ENCODE results near the gene S100A2.

The S100A2 gene

GRCh38 chr1:153543736-153544135 is 21.9 kb downstream of the S100A2 start:
- no peak for DNase-seq

GRCh38 chr1:153542956-153543711 is 22.5 kb downstream of the S100A2 start:
- no peak for DNase-seq

- DNase-seq, result no peak
These were observed 23.7 kb downstream of the S100A2 start for GRCh38 chr1:153541641-153542590.

GRCh38 chr1:153540394-153541361 is 25.0 kb downstream of the S100A2 start, which contains the start of gene S100A5:
S100A5 (minus strand) TSS chr1:153540934; CDS start chr1:153540191, 743 bp downstream.
- peak; percentile 79 for DNase-seq

- DNase-seq, result no peak
These were observed 26.1 kb downstream of the S100A2 start for GRCh38 chr1:153539395-153540093.

- DNase-seq, result peak; percentile 64
These were observed 27.3 kb downstream of the S100A2 start for GRCh38 chr1:153538315-153538821.

- DNase-seq, result no peak
These were observed 28.3 kb downstream of the S100A2 start for GRCh38 chr1:153537376-153537730.

- no peak for DNase-seq
These were observed 28.8 kb downstream of the S100A2 start for GRCh38 chr1:153536671-153537375.

GRCh38 chr1:153536012-153536670 is 29.5 kb downstream of the S100A2 start:
- DNase-seq, result peak; percentile 96

- DNase-seq, result peak; percentile 61
These were observed 30.2 kb downstream of the S100A2 start, which contains the start of gene S100A6 for GRCh38 chr1:153535242-153536011. S100A6 (minus strand) TSS chr1:153535991; CDS start chr1:153535339, 652 bp downstream.

GRCh38 chr1:153534925-153535241 is 30.8 kb downstream of the S100A2 start:
- no peak for DNase-seq

- peak; percentile 76 for DNase-seq
These were observed 31.3 kb downstream of the S100A2 start for GRCh38 chr1:153534226-153534924.

- DNase-seq, result peak; percentile 96
These were observed 31.9 kb downstream of the S100A2 start for GRCh38 chr1:153533689-153534201.

GRCh38 chr1:153532769-153533599 is 32.7 kb downstream of the S100A2 start:
- peak; percentile 90 for DNase-seq

GRCh38 chr1:153532181-153532580 is 33.5 kb downstream of the S100A2 start:
- no peak for DNase-seq

GRCh38 chr1:153531638-153532037 is 34.0 kb downstream of the S100A2 start:
- DNase-seq, result no peak

GRCh38 chr1:153527683-153528040 is 38.0 kb downstream of the S100A2 start:
- DNase-seq, result no peak

All from EL (cell line).